H1 (cell line): ENCODE results near the gene SYT15. TPM values are rescaled to one million over a fixed set of nuclear protein-coding genes. Genes with fewer than 3 reads are reported as not detected.
"Not testable (repeated sequence)": the region's sequence is repeated elsewhere in the genome, so short reads cannot be mapped to it uniquely, and the experiment has no call there.

Source experiments
- CTCF ChIA-PET: fragments of 300-600 bp; sonication (Branson Sonifier 250); formaldehyde crosslinking; loops from one replicate; lab custom pipeline; 2021; ENCODE audit not compliant: partially characterized antibody; lab: Charles Lee
- POLR2A ChIA-PET: fragments of 300-600 bp; sonication (Branson Sonifier 250); formaldehyde crosslinking; loops from one replicate; lab custom pipeline; 2021; ENCODE audit warnings: inconsistent platforms; ENCODE audit not compliant: partially characterized antibody; lab: Charles Lee
- DNase-seq, 2 experiments: peaks; one replicate each; pipeline versions ENCODE4 v3.0.0 to v3.0.0-alpha.2; 2010 to 2022; ENCODE audit warnings: low spot score in 2 of 2, low read depth in 1 of 2, mixed read lengths in 1 of 2
- FAIRE-seq: peaks from 2 replicates; lab custom pipeline; 2011; peaks lifted over from hg19 to GRCh38; lab: Jason Lieb, UNC
- H2AFZ ChIP-seq: 2 replicates; pipeline ENCODE4 v1.8.1; 2012; ENCODE audit warnings: low read length, inconsistent platforms
- H2AK5ac ChIP-seq: 2 replicates; pipeline ENCODE4 v1.6.1; 2013; ENCODE audit warnings: low read depth, low read length
- H2BK120ac ChIP-seq: replicated peaks from 2 replicates; pipeline ENCODE3; 2013; ENCODE audit warnings: low read depth, low read length, inconsistent platforms
- H2BK12ac ChIP-seq: 2 replicates; pipeline ENCODE4 v1.6.1; 2013; ENCODE audit warnings: low read depth, low read length
- H2BK15ac ChIP-seq: 2 replicates; pipeline ENCODE4 v1.6.1; 2013; ENCODE audit warnings: low read length
- H2BK20ac ChIP-seq: 2 replicates; pipeline ENCODE4 v1.6.1; 2013; ENCODE audit warnings: low read length
- H2BK5ac ChIP-seq: 2 replicates; pipeline ENCODE4 v1.6.1; 2013; ENCODE audit warnings: low read depth, low read length
- H3K14ac ChIP-seq: 2 replicates; pipeline ENCODE4 v1.6.1; 2013; ENCODE audit warnings: inconsistent platforms; ENCODE audit not compliant: insufficient read length
- H3K18ac ChIP-seq: 2 replicates; pipeline ENCODE4 v1.6.1; 2013; ENCODE audit warnings: low read length; ENCODE audit errors: extremely low read depth
- H3K23ac ChIP-seq: 2 replicates; pipeline ENCODE4 v1.6.1; 2013; ENCODE audit warnings: inconsistent platforms; ENCODE audit not compliant: insufficient read length
- H3K23me2 ChIP-seq: 2 replicates; pipeline ENCODE4 v1.6.1; 2013; ENCODE audit warnings: low read depth, low read length
- H3K27ac ChIP-seq: 2 replicates; pipeline ENCODE4 v1.6.1; 2011; ENCODE audit warnings: low read depth, low read length, inconsistent platforms
- H3K27me3 ChIP-seq, 4 experiments: replicated peaks in 1 of 4; 1 replicate in 1 of 4; 2 replicates in 3 of 4; pipeline versions ENCODE4 v1.6.1 to v1.8.1; 2011 to 2013; ENCODE audit warnings: low read length in 3 of 4, mild to moderate bottlenecking in 3 of 4, inconsistent platforms in 2 of 4, mixed read lengths in 2 of 4, moderate library complexity in 1 of 4; ENCODE audit not compliant: control insufficient read depth in 3 of 4, insufficient read depth in 3 of 4; ENCODE audit errors: extremely low read depth in 1 of 4
- H3K36me3 ChIP-seq, 4 experiments: 2 replicates each; pipeline versions ENCODE4 v1.6.1 to v1.8.1; 2011 to 2013; ENCODE audit warnings: mild to moderate bottlenecking in 4 of 4, low read length in 3 of 4, moderate library complexity in 2 of 4, control low read depth in 1 of 4, inconsistent platforms in 1 of 4; ENCODE audit not compliant: insufficient read depth in 4 of 4, control insufficient read depth in 2 of 4
- H3K4ac ChIP-seq: replicated peaks from 2 replicates; pipeline ENCODE3; 2013; ENCODE audit warnings: low read length, low read depth, mixed read lengths, inconsistent platforms; ENCODE audit not compliant: insufficient read length
- H3K4me1 ChIP-seq, 4 experiments: replicated peaks in 1 of 4; 1 replicate in 1 of 4; 2 replicates in 3 of 4; pipeline versions ENCODE4 v1.6.1 to v1.8.1; 2011 to 2013; ENCODE audit warnings: low read length in 3 of 4, inconsistent platforms in 2 of 4, mixed read lengths in 1 of 4; ENCODE audit not compliant: insufficient read depth in 4 of 4, control insufficient read depth in 3 of 4
- H3K4me2 ChIP-seq, 2 experiments: 2 replicates each; pipeline versions ENCODE4 v1.6.1 to v1.8.1; 2011 to 2013; ENCODE audit warnings: low read depth in 2 of 2, low read length in 2 of 2, control low read depth in 1 of 2, inconsistent platforms in 1 of 2, mild to moderate bottlenecking in 1 of 2; ENCODE audit not compliant: insufficient read depth in 1 of 2
- H3K4me3 ChIP-seq, 4 experiments: fragments of 200-600, 300-600 bp in 1 of 4; sonication (generic), shearing (Covaris generic), sonication (Bioruptor Twin) in 1 of 4; 2 replicates each; pipeline versions ENCODE4 v1.5.1 to v1.8.1; 2011 to 2016; ENCODE audit warnings: low read length in 4 of 4, low read depth in 3 of 4, control low read depth in 2 of 4, inconsistent platforms in 2 of 4, mild to moderate bottlenecking in 2 of 4, mixed read lengths in 1 of 4, moderate library complexity in 1 of 4; ENCODE audit not compliant: insufficient read depth in 2 of 4; ENCODE audit errors: extremely low read depth in 1 of 4
- H3K56ac ChIP-seq: replicated peaks from 2 replicates; pipeline ENCODE3; 2013; ENCODE audit warnings: low read depth, mild to moderate bottlenecking, mixed read lengths, low read length, inconsistent platforms; ENCODE audit not compliant: insufficient read length
- H3K79me1 ChIP-seq: 2 replicates; pipeline ENCODE4 v1.6.1; 2013; ENCODE audit warnings: low read depth, low read length, control low read depth
- H3K79me2 ChIP-seq, 2 experiments: 2 replicates each; pipeline versions ENCODE4 v1.6.1 to v1.8.1; 2012 to 2013; ENCODE audit warnings: low read length in 2 of 2, mild to moderate bottlenecking in 2 of 2, inconsistent platforms in 1 of 2; ENCODE audit not compliant: insufficient read depth in 2 of 2, control insufficient read depth in 1 of 2
- H3K9ac ChIP-seq, 4 experiments: replicated peaks in 1 of 4; 1 replicate in 1 of 4; 2 replicates in 3 of 4; pipeline versions ENCODE4 v1.6.1 to v1.8.1; 2011 to 2013; ENCODE audit warnings: low read depth in 3 of 4, low read length in 3 of 4, control low read depth in 2 of 4, mild to moderate bottlenecking in 2 of 4, moderate library complexity in 2 of 4, inconsistent platforms in 1 of 4; ENCODE audit errors: extremely low read depth in 1 of 4
- H3K9me3 ChIP-seq, 2 experiments: 2 replicates each; pipeline versions ENCODE4 v1.6.1 to v1.8.1; 2012 to 2013; ENCODE audit warnings: mild to moderate bottlenecking in 2 of 2, moderate library complexity in 2 of 2, control low read depth in 1 of 2, inconsistent platforms in 1 of 2, low read depth in 1 of 2, low read length in 1 of 2, mixed read lengths in 1 of 2; ENCODE audit not compliant: insufficient read depth in 2 of 2
- H4K20me1 ChIP-seq, 2 experiments: replicated peaks in 1 of 2; 2 replicates each; pipeline versions ENCODE3 to v1.8.1; 2011 to 2013; ENCODE audit warnings: inconsistent platforms in 2 of 2, low read length in 2 of 2, mild to moderate bottlenecking in 1 of 2; ENCODE audit not compliant: insufficient read depth in 2 of 2, control insufficient read depth in 1 of 2
- H4K5ac ChIP-seq: 2 replicates; pipeline ENCODE4 v1.6.1; 2013; ENCODE audit warnings: low read length, low read depth, mixed read lengths, inconsistent platforms; ENCODE audit not compliant: insufficient read length
- H4K8ac ChIP-seq: 2 replicates; pipeline ENCODE4 v1.8.0; 2013; ENCODE audit warnings: mild to moderate bottlenecking, moderate library complexity, low read length, inconsistent platforms; ENCODE audit not compliant: insufficient read depth; ENCODE audit errors: extremely low read depth
- H4K91ac ChIP-seq: replicated peaks from 2 replicates; pipeline ENCODE3; 2013; ENCODE audit warnings: low read length, mixed read lengths, inconsistent platforms; ENCODE audit not compliant: insufficient read length
- WGBS, 2 experiments: shearing (Covaris generic) in 1 of 2; methylation state at CpG; one replicate each; pipeline versions ENCODE4 v1.1.6 to v1.1.7; 2013 to 2015; ENCODE audit warnings: low lambda C conversion rate in 2 of 2, mixed read lengths in 2 of 2, inconsistent platforms in 1 of 2, low coverage in 1 of 2, missing lambda C conversion rate in 1 of 2; ENCODE audit not compliant: insufficient replicate concordance in 2 of 2, insufficient coverage in 1 of 2, insufficient read length in 1 of 2; ENCODE audit errors: extremely low coverage in 1 of 2, missing lambda C conversion rate in 1 of 2; 5-methylcytosine and 5-hydroxymethylcytosine counted together
- polyA plus RNA-seq, 7 experiments: library from polyadenylated mRNA; depleted of rRNA in 3 of 7; stranded (reverse) in 5 of 7; unstranded in 2 of 7; fragments of >200 nt in 5 of 7; fragments of 200-250 nt in 2 of 7; gene quantifications; 1 replicate in 5 of 7; 2 replicates in 1 of 7; 4 replicates in 1 of 7; pipeline versions ENCODE4 v1.2.1 to v1.2.3, GENCODE V29; 2011 to 2013; ENCODE audit warnings: missing spikeins in 2 of 7, mixed read lengths in 2 of 7
- total RNA-seq: library from RNA; stranded (reverse); fragmentation: NEBNext Ultra II Directional; extraction: Animal tissue kit (Norgen Biotek cat#: 25700); gene quantifications from 2 replicates; pipeline ENCODE4 v1.2.1, GENCODE V29; 2021

SYT15 gene
- total and polyA plus RNA-seq, 2 of the 8 experiments (the other 6 are each of a cell fraction or from before 2014, with no cell fraction given): 0.39 to 0.61 TPM

DNA sequence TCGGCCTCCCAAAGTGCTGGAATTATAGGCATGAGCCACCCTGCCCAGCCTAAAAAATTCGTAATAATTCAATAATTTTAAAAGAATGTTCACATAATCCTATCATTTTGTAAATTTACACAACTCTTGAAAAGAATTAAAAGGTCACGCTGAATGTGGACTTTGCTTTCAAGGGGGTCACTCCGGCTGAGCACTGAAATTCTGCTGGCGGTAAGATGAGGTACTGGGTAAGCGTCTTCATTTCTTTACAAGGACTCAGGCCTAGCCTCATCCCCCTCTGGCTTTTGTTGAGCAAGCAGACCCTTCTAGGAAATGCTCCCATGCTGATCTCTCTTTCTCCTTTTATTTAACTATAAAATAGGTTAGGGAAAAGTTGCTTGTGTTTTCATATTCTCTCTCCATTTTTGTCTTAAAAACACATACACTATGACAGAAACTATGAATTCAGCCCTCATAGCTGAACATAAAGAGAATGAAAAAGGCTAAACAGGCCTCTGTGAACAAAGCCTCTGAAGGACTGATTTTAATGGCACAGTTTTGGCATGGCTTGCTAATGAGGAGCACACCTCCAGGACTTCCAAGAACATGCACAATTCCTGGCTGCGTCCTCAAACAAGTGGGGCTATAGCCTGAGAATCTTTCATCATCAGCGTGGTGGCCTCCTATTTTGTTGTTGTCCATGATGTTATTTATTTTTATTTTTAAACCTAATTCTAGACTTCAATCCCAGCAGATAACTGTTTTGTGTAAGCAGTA, 45.1 kb downstream of the SYT15 start:
- H3K23me2 ChIP-seq, H4K8ac ChIP-seq, H3K9ac ChIP-seq, H3K56ac ChIP-seq, H2BK120ac ChIP-seq, H4K91ac ChIP-seq, H2BK5ac ChIP-seq, H3K36me3 ChIP-seq, H2BK15ac ChIP-seq, FAIRE-seq, H2BK20ac ChIP-seq, H3K14ac ChIP-seq, H3K27ac ChIP-seq, H4K20me1 ChIP-seq, H3K4me1 ChIP-seq, H3K9me3 ChIP-seq, H2AFZ ChIP-seq, POLR2A ChIA-PET, H3K18ac ChIP-seq, H3K4me2 ChIP-seq, H2BK12ac ChIP-seq, H3K79me1 ChIP-seq, H3K4ac ChIP-seq, H3K23ac ChIP-seq, H2AK5ac ChIP-seq, DNase-seq, H4K5ac ChIP-seq, H3K4me3 ChIP-seq, CTCF ChIA-PET, H3K27me3 ChIP-seq, H3K79me2 ChIP-seq: not testable (repeated sequence)
- 83% methylated on average over 3 of the region's 8 CpGs; no CpG with 5 or more reads in 1 of the 2 experiments for WGBS, 2 experiments

- H3K27me3 ChIP-seq, H3K9me3 ChIP-seq, H2AFZ ChIP-seq, H4K20me1 ChIP-seq, H3K23ac ChIP-seq, H3K18ac ChIP-seq, H3K23me2 ChIP-seq, CTCF ChIA-PET, H3K4me2 ChIP-seq, H2BK120ac ChIP-seq, DNase-seq, H2BK5ac ChIP-seq, H4K8ac ChIP-seq, H3K9ac ChIP-seq, H3K4me1 ChIP-seq, H4K5ac ChIP-seq, H3K4me3 ChIP-seq, FAIRE-seq, H3K14ac ChIP-seq, H3K79me1 ChIP-seq, H2BK12ac ChIP-seq, H3K4ac ChIP-seq, H3K56ac ChIP-seq, H2AK5ac ChIP-seq, H4K91ac ChIP-seq, H3K27ac ChIP-seq, H3K36me3 ChIP-seq, H2BK20ac ChIP-seq, H2BK15ac ChIP-seq, H3K79me2 ChIP-seq, POLR2A ChIA-PET: not testable (repeated sequence)
- WGBS, 2 experiments: no CpG with 5 or more reads among the region's 1 CpG
Observed at GRCh38 chr10:46629805-46630204, 50.9 kb downstream of the SYT15 start.
